Measurements from ENCODE around the gene ERVH48-1.
A peak's percentile ranks its signal among the peaks of the same experiment; 100 is the strongest.
"Not testable (repeated sequence)": the region's sequence is repeated elsewhere in the genome, so short reads cannot be mapped to it uniquely, and the experiment has no call there.

The ERVH48-1 gene

DNA sequence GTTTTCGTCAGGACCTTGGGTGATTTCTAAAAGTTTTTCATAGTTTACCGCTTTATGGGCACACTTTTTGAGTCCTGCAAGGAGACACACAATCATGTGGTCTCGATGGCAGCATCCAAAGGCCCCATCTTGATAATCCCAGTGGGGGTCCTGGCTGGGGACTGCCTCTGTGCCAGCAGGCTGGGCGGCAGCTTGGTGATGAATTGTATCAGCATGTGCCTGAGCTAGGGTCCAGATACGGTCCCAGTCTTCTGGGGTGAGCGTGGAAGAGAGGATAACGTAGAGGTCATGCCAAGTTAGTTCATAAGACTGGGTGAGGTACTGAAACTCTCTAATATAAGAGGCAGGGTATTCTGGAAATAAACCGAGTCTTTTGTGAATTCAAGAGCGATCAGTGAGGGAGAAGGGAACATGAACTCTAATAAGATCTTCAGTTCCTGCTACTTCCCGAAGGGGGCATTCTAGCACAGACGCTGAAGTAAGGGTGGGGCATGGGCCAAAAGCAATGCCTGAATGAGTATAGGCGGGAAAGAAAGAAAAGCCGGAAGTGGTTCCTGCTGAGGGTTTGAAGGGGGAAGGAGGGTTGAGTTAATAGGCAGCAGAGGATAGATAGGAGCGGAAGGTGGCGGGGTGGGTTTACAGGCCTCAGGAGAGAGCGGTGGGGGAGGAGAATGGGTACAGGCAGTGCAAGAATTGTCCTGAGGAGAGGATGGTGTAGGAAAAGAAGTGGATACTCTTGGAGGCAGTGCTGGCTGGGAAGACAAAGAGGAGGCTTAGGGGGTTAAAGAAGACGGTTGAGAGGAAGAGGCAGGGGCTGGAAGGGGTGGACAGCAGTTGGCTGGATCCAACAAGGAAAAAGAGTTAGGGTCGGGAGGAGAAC lies 1.6 kb downstream of the ERVH48-1 start:
- Histone ChIP-seq H3K27me3 (ENCODE audit: insufficient read depth, low read length) (no peaks in the 10 kb centered on the region), H3K27ac (ENCODE audit: low read length) (peak overlapping the region; percentile 93), H3K9me3 (ENCODE audit: insufficient read depth, low read depth, low read length) (no peaks in the 10 kb centered on the region), H3K9ac (ENCODE audit: low read depth, low read length) (peak overlapping the region; percentile 77; the same call in 1 of the 2 replicates), H3K36me3 (ENCODE audit: insufficient read depth, low read depth, low read length) (no peaks in the 10 kb centered on the region), H3K4me3 (ENCODE audit: low read length) (peak overlapping the region; percentile 28; the same call in 1 of the 2 replicates), H3K4me1 (ENCODE audit: insufficient read depth, low read length) (peaks cover 18% of the 10 kb centered on the region; the same call in 1 of the 2 replicates)

DNA sequence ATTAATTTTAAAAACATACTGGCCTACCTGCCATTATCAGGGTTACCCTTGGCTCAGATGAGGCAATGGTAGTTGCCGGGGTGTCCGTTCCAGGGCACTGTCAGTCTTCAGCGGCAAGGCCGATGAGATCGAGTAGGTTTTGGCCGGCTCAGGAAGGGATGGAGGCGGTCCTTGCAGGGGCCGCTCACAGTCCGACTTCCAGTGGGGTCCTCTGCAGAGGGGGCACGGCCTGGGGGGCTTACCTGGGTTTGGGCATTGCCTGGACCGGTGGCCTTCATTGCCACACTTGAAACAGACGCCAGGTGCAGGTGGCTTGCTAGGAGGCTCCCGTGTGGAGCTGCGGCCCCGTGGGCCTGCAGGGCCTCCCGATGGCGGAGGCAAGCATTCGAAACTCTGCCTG lies 2.5 kb downstream of the ERVH48-1 start:
- Histone ChIP-seq H3K9me3 (ENCODE audit: insufficient read depth, low read depth, low read length) (no peaks in the 10 kb centered on the region), H3K27ac (ENCODE audit: low read length) (peak overlapping the region; percentile 21), H3K36me3 (ENCODE audit: insufficient read depth, low read depth, low read length) (no peaks in the 10 kb centered on the region), H3K9ac (ENCODE audit: low read depth, low read length) (peak overlapping the region; percentile 61; the same call in 1 of the 2 replicates), H3K4me1 (ENCODE audit: insufficient read depth, low read length) (peaks cover 17% of the 10 kb centered on the region; the same call in 1 of the 2 replicates), H3K4me3 (ENCODE audit: low read length) (no peak overlapping the region), H3K27me3 (ENCODE audit: insufficient read depth, low read length) (no peaks in the 10 kb centered on the region)

DNA sequence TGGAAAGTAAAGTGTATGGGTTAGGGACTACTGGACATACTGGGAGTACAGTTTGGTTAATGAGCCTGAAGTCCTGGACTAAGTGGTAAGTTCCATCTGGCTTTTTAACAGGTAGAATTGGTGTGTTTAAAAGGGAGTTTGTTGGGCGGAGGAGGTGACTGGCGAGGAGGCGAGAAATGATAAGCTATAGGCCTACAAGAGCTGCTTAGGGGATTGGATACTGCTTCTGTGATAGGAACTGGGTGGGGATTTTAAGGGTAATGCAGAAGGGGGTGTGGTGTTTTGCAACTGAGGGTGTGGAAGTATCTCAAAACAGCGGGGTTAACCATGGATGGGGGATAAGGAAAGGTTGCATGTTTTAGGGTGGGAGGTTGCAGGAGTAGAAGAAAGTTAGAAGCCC lies 3.5 kb downstream of the ERVH48-1 start:
- no peaks in the 10 kb centered on the region for H3K36me3 ChIP-seq (ENCODE audit: insufficient read depth, low read depth, low read length)
- H3K4me3 ChIP-seq (ENCODE audit: low read length), result no peak overlapping the region
- no peaks in the 10 kb centered on the region for H3K9me3 ChIP-seq (ENCODE audit: insufficient read depth, low read depth, low read length)
- H3K4me1 ChIP-seq (ENCODE audit: insufficient read depth, low read length), result peaks cover 10% of the 10 kb centered on the region; the same call in 1 of the 2 replicates
- no peak overlapping the region for H3K27ac ChIP-seq (ENCODE audit: low read length)
- H3K9ac ChIP-seq (ENCODE audit: low read depth, low read length), result no peak overlapping the region
- no peaks in the 10 kb centered on the region for H3K27me3 ChIP-seq (ENCODE audit: insufficient read depth, low read length)

- no peaks in the 10 kb centered on the region; the same call in 1 of the 2 replicates for H3K4me1 ChIP-seq (ENCODE audit: insufficient read depth, low read length)
- H3K4me3 ChIP-seq (ENCODE audit: low read length), result no peak overlapping the region
- H3K27ac ChIP-seq (ENCODE audit: low read length), result no peak overlapping the region
- H3K36me3 ChIP-seq (ENCODE audit: insufficient read depth, low read depth, low read length), result no peaks in the 10 kb centered on the region
- no peaks in the 10 kb centered on the region for H3K9me3 ChIP-seq (ENCODE audit: insufficient read depth, low read depth, low read length)
- H3K9ac ChIP-seq (ENCODE audit: low read depth, low read length), result no peak overlapping the region
- H3K27me3 ChIP-seq (ENCODE audit: insufficient read depth, low read length), result no peaks in the 10 kb centered on the region
Measured at GRCh38 chr21:42918291-42918690, 7.1 kb downstream of the ERVH48-1 start.

DNA sequence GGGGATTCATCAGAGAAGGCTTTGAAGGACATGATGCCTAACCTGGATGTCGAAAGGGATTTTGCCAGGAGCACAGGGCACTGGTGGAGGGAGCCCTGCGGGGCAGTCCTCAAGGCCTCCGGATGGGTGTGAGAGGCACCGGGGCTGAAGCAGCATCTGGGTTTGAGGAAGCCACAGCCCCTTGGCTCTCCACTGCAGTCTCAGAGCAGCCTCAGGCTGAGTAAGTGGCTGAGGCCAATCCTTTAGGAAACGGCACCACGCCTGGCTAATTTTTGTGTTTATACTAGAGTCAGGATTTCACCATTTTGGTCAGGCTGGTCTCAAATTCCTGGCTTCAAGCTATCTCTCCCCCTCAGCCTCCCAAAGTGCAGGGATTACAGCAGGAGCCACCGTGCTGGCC lies 12.0 kb downstream of the ERVH48-1 start:
- no peak overlapping the region for H3K4me3 ChIP-seq (ENCODE audit: low read length)
- H3K36me3 ChIP-seq (ENCODE audit: insufficient read depth, low read depth, low read length), result peaks cover 27% of the 10 kb centered on the region
- H3K27me3 ChIP-seq (ENCODE audit: insufficient read depth, low read length), result no peaks in the 10 kb centered on the region
- no peak overlapping the region for H3K27ac ChIP-seq (ENCODE audit: low read length)
- no peak overlapping the region for H3K9ac ChIP-seq (ENCODE audit: low read depth, low read length)
- no peaks in the 10 kb centered on the region for H3K4me1 ChIP-seq (ENCODE audit: insufficient read depth, low read length)
- H3K9me3 ChIP-seq (ENCODE audit: insufficient read depth, low read depth, low read length), result no peaks in the 10 kb centered on the region

- H3K9ac ChIP-seq (ENCODE audit: low read depth, low read length); H3K4me1 ChIP-seq (ENCODE audit: insufficient read depth, low read length); H3K27ac ChIP-seq (ENCODE audit: low read length); H3K9me3 ChIP-seq (ENCODE audit: insufficient read depth, low read depth, low read length); H3K27me3 ChIP-seq (ENCODE audit: insufficient read depth, low read length); H3K4me3 ChIP-seq (ENCODE audit: low read length): not testable (repeated sequence)
- H3K36me3 ChIP-seq (ENCODE audit: insufficient read depth, low read depth, low read length), result peaks cover 42% of the 10 kb centered on the region
Measured at GRCh38 chr21:42911920-42912319, 13.5 kb downstream of the ERVH48-1 start.

- peaks cover 71% of the 10 kb centered on the region for H3K36me3 ChIP-seq (ENCODE audit: insufficient read depth, low read depth, low read length)
- not testable (repeated sequence) for H3K4me3 ChIP-seq (ENCODE audit: low read length); H3K9me3 ChIP-seq (ENCODE audit: insufficient read depth, low read depth, low read length); H3K27me3 ChIP-seq (ENCODE audit: insufficient read depth, low read length); H3K9ac ChIP-seq (ENCODE audit: low read depth, low read length); H3K4me1 ChIP-seq (ENCODE audit: insufficient read depth, low read length); H3K27ac ChIP-seq (ENCODE audit: low read length)
Measured at GRCh38 chr21:42908484-42908883, 16.9 kb downstream of the ERVH48-1 start.

DNA sequence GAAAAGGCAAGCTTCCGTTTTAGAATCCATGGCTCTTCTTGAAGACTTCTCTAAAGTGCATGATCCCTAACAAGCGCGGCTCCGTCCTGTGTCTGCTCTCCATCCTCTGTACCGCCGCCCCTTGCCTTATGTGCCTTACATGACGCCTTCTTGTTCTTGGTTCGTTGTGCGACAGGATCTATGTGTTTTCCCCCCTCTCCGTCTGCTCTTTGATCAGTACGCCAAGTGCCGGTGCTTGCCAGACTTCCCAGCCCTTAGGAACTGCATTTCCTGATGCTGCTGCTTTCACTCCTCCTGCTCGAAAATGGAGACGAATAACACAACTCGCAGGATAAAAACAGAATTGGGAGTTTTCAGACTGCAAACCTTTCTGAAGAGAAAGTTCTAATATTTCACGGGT lies 19.2 kb downstream of the ERVH48-1 start:
- Histone ChIP-seq H3K27me3 (ENCODE audit: insufficient read depth, low read length) (no peaks in the 10 kb centered on the region), H3K36me3 (ENCODE audit: insufficient read depth, low read depth, low read length) (peaks cover 85% of the 10 kb centered on the region), H3K27ac (ENCODE audit: low read length) (no peak overlapping the region), H3K9ac (ENCODE audit: low read depth, low read length) (no peak overlapping the region), H3K4me3 (ENCODE audit: low read length) (no peak overlapping the region), H3K4me1 (ENCODE audit: insufficient read depth, low read length) (no peaks in the 10 kb centered on the region), H3K9me3 (ENCODE audit: insufficient read depth, low read depth, low read length) (no peaks in the 10 kb centered on the region)

- H3K4me1 ChIP-seq (ENCODE audit: insufficient read depth, low read length), result no peaks in the 10 kb centered on the region
- H3K9me3 ChIP-seq (ENCODE audit: insufficient read depth, low read depth, low read length), result no peaks in the 10 kb centered on the region
- no peak overlapping the region for H3K4me3 ChIP-seq (ENCODE audit: low read length)
- no peak overlapping the region for H3K27ac ChIP-seq (ENCODE audit: low read length)
- no peak overlapping the region for H3K9ac ChIP-seq (ENCODE audit: low read depth, low read length)
- H3K27me3 ChIP-seq (ENCODE audit: insufficient read depth, low read length), result no peaks in the 10 kb centered on the region
- peaks cover 89% of the 10 kb centered on the region for H3K36me3 ChIP-seq (ENCODE audit: insufficient read depth, low read depth, low read length)
Measured at GRCh38 chr21:42905195-42905594, 20.2 kb downstream of the ERVH48-1 start.

- Histone ChIP-seq H3K9me3 (ENCODE audit: insufficient read depth, low read depth, low read length) (no peaks in the 10 kb centered on the region), H3K4me1 (ENCODE audit: insufficient read depth, low read length) (no peaks in the 10 kb centered on the region), H3K4me3 (ENCODE audit: low read length) (no peak overlapping the region), H3K36me3 (ENCODE audit: insufficient read depth, low read depth, low read length) (peaks cover 86% of the 10 kb centered on the region), H3K27ac (ENCODE audit: low read length) (no peak overlapping the region), H3K27me3 (ENCODE audit: insufficient read depth, low read length) (no peaks in the 10 kb centered on the region), H3K9ac (ENCODE audit: low read depth, low read length) (no peak overlapping the region)
Measured at GRCh38 chr21:42903817-42904216, 21.6 kb downstream of the ERVH48-1 start.

DNA sequence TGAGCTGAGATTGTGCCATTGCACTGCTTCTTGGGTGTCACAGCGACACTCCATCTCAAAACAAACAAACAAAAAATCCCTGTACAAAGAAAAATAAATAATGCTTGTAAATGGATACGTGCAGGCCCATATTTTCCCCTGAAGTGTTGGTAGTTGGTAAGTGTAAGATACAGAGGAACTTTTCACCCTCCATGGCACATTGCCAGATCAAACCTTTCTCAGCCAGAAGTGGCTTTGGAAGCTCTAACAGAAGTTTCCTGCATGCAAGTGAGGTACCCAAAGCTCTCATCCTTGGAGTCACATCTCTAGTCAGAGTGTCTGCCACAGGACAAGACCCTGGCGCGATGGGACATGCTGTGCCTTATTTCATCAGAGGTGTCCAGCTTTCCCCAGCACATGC lies 25.0 kb downstream of the ERVH48-1 start:
- H3K27me3 ChIP-seq (ENCODE audit: insufficient read depth, low read length), result no peaks in the 10 kb centered on the region
- no peaks in the 10 kb centered on the region for H3K4me1 ChIP-seq (ENCODE audit: insufficient read depth, low read length)
- no peak overlapping the region for H3K27ac ChIP-seq (ENCODE audit: low read length)
- peaks cover 77% of the 10 kb centered on the region for H3K36me3 ChIP-seq (ENCODE audit: insufficient read depth, low read depth, low read length)
- no peak overlapping the region for H3K9ac ChIP-seq (ENCODE audit: low read depth, low read length)
- H3K9me3 ChIP-seq (ENCODE audit: insufficient read depth, low read depth, low read length), result no peaks in the 10 kb centered on the region
- H3K4me3 ChIP-seq (ENCODE audit: low read length), result no peak overlapping the region

All from iPS-20b (cell line).